ENCODE measurements around the gene VTA1. TPM values are rescaled to one million over a fixed set of nuclear protein-coding genes. Genes with fewer than 3 reads are reported as not detected.

VTA1 gene
- polyA plus RNA-seq, 1 donor (not counting 4 experiments of a cell fraction or from before 2014, with no cell fraction given): 97.4 TPM

- H3K4me1 ChIP-seq (ENCODE audit: control insufficient read depth, extremely low read depth, insufficient read depth, low read length): peaks cover 8% of the 10 kb centered on the region
- DNase-seq (ENCODE audit: low read depth, low spot score): no peak
- H3K9me3 ChIP-seq (ENCODE audit: control insufficient read depth, low read depth, low read length): no peaks in the 10 kb centered on the region
- no peak for FAIRE-seq
- H3K79me2 ChIP-seq (ENCODE audit: control insufficient read depth, insufficient read depth, low read length): peaks cover 6% of the 10 kb centered on the region
- TF ChIP-seq EZH2 (IDR thresholded peaks at IDR 0.05; ENCODE audit: low read length) (no peak), CTCF (optimal IDR thresholded peaks at IDR 0.05 in 1 of 3, IDR thresholded peaks at IDR 0.05 in 1 of 3, conservative IDR thresholded peaks at IDR 0.05 in 1 of 3; ENCODE audit: extremely low read depth in 1 of 3, insufficient read depth in 2 of 3, low read length in 3 of 3) (no peak)
- no peak overlapping the region for H3K4me2 ChIP-seq (ENCODE audit: control insufficient read depth, extremely low read depth, insufficient read depth, low read depth, low read length)
- no peak overlapping the region for H2AFZ ChIP-seq (ENCODE audit: control insufficient read depth, low read length)
- no peaks in the 10 kb centered on the region for H3K9me1 ChIP-seq (ENCODE audit: control insufficient read depth, extremely low read depth, insufficient read depth, low read length)
- H4K20me1 ChIP-seq (ENCODE audit: control insufficient read depth, extremely low read depth, insufficient read depth, low read length): no peaks in the 10 kb centered on the region
- H3K27ac ChIP-seq (ENCODE audit: control insufficient read depth, insufficient read depth, low read length): no peak overlapping the region
- no peaks in the 10 kb centered on the region for H3K27me3 ChIP-seq (ENCODE audit: control insufficient read depth, extremely low read depth, insufficient read depth, low read length)
- H3K4me3 ChIP-seq (ENCODE audit: control insufficient read depth in 2 of 3, extremely low read depth in 1 of 3, insufficient read depth in 2 of 3, low read depth in 1 of 3, low read length in 3 of 3): no peak overlapping the region
- no peak overlapping the region for H3K9ac ChIP-seq (ENCODE audit: control insufficient read depth, extremely low read depth, insufficient read depth, low read length)
- H3K36me3 ChIP-seq (ENCODE audit: control insufficient read depth in 2 of 2, extremely low read depth in 1 of 2, insufficient read depth in 2 of 2, low read length in 2 of 2): peaks cover 2 to 4% of the 10 kb centered on the region in 2 experiments
- dilution Hi-C loops (cut with MboI; ENCODE audit: extremely low pct_ligation_motif_present, low sequenced_read_pairs): no loop called here
These were observed 45.3 kb downstream of the VTA1 start for GRCh38 chr6:142192343-142192742.

GRCh38 chr6:142193621-142194020 lies 46.6 kb downstream of the VTA1 start:
- Histone ChIP-seq H3K9ac (ENCODE audit: control insufficient read depth, extremely low read depth, insufficient read depth, low read length) (no peak overlapping the region), H3K4me2 (ENCODE audit: control insufficient read depth, extremely low read depth, insufficient read depth, low read depth, low read length) (no peak overlapping the region), H3K79me2 (ENCODE audit: control insufficient read depth, insufficient read depth, low read length) (peaks cover 6% of the 10 kb centered on the region), H3K4me1 (ENCODE audit: control insufficient read depth, extremely low read depth, insufficient read depth, low read length) (peaks cover 8% of the 10 kb centered on the region), H3K9me1 (ENCODE audit: control insufficient read depth, extremely low read depth, insufficient read depth, low read length) (no peaks in the 10 kb centered on the region), H3K9me3 (ENCODE audit: control insufficient read depth, low read depth, low read length) (no peaks in the 10 kb centered on the region), H3K36me3 (ENCODE audit: control insufficient read depth in 2 of 2, extremely low read depth in 1 of 2, insufficient read depth in 2 of 2, low read length in 2 of 2) (peaks cover 2 to 6% of the 10 kb centered on the region in 2 experiments), H4K20me1 (ENCODE audit: control insufficient read depth, extremely low read depth, insufficient read depth, low read length) (no peaks in the 10 kb centered on the region), H3K27me3 (ENCODE audit: control insufficient read depth, extremely low read depth, insufficient read depth, low read length) (no peaks in the 10 kb centered on the region), H2AFZ (ENCODE audit: control insufficient read depth, low read length) (no peak overlapping the region), H3K4me3 (ENCODE audit: control insufficient read depth in 2 of 3, extremely low read depth in 1 of 3, insufficient read depth in 2 of 3, low read depth in 1 of 3, low read length in 3 of 3) (no peak overlapping the region), H3K27ac (ENCODE audit: control insufficient read depth, insufficient read depth, low read length) (no peak overlapping the region)
- FAIRE-seq (no peak), DNase-seq (ENCODE audit: low read depth, low spot score) (no peak)
- TF ChIP-seq EZH2 (IDR thresholded peaks at IDR 0.05; ENCODE audit: low read length): no peak
- no peak for TF ChIP-seq CTCF (optimal IDR thresholded peaks at IDR 0.05 in 1 of 3, IDR thresholded peaks at IDR 0.05 in 1 of 3, conservative IDR thresholded peaks at IDR 0.05 in 1 of 3; ENCODE audit: extremely low read depth in 1 of 3, insufficient read depth in 2 of 3, low read length in 3 of 3)
- dilution Hi-C loops (cut with MboI; ENCODE audit: extremely low pct_ligation_motif_present, low sequenced_read_pairs): no loop called here
